NCI-H2107 treated with DMSO at 0.1 percent for 48 hours (cell line): ENCODE results near the gene OTX1.
"Not testable (repeated sequence)": the region's sequence is repeated elsewhere in the genome, so short reads cannot be mapped to it uniquely, and the experiment has no call there.

ENCODE experiments used
- DNase-seq: peaks from one replicate; lab custom pipeline; 2025; ENCODE audit not compliant: unreplicated experiment; lab: John Stamatoyannopoulos, UW

OTX1 gene

GRCh38 chr2:63058921-63059792 is 8.5 kb downstream of the OTX1 start:
- DNase-seq, result no peak

GRCh38 chr2:63059793-63060471 is 9.3 kb downstream of the OTX1 start:
- no peak for DNase-seq

- DNase-seq, result no peak
These were observed 9.9 kb downstream of the OTX1 start for GRCh38 chr2:63060472-63060991.

GRCh38 chr2:63064197-63064596 is 13.6 kb downstream of the OTX1 start:
- DNase-seq, result no peak

- no peak for DNase-seq
These were observed 14.0 kb downstream of the OTX1 start for GRCh38 chr2:63064661-63065060.

GRCh38 chr2:63066265-63066664 is 15.6 kb downstream of the OTX1 start:
- DNase-seq, result no peak

- DNase-seq, result no peak
These were observed 16.2 kb downstream of the OTX1 start for GRCh38 chr2:63066838-63067237.

- no peak for DNase-seq
These were observed 21.0 kb downstream of the OTX1 start for GRCh38 chr2:63071664-63072063.

- no peak for DNase-seq
These were observed 23.4 kb downstream of the OTX1 start for GRCh38 chr2:63073994-63074393.

GRCh38 chr2:63074399-63074798 is 23.8 kb downstream of the OTX1 start:
- not testable (repeated sequence) for DNase-seq

- no peak for DNase-seq
These were observed 28.4 kb downstream of the OTX1 start for GRCh38 chr2:63078852-63079606.

GRCh38 chr2:63081404-63081803 is 30.8 kb downstream of the OTX1 start:
- DNase-seq, result no peak

GRCh38 chr2:63086687-63087086 is 36.1 kb downstream of the OTX1 start:
- DNase-seq, result no peak

- no peak for DNase-seq
These were observed 41.8 kb downstream of the OTX1 start for GRCh38 chr2:63092401-63092800.

- DNase-seq, result no peak
These were observed 42.2 kb downstream of the OTX1 start for GRCh38 chr2:63092857-63093256.

GRCh38 chr2:63093502-63093901 is 42.9 kb downstream of the OTX1 start:
- no peak for DNase-seq

- no peak for DNase-seq
These were observed 45.9 kb downstream of the OTX1 start for GRCh38 chr2:63096491-63096890.

- no peak for DNase-seq
These were observed 48.4 kb downstream of the OTX1 start for GRCh38 chr2:63099032-63099431.

GRCh38 chr2:63101954-63102353 is 51.3 kb downstream of the OTX1 start:
- DNase-seq, result no peak

GRCh38 chr2:63104482-63104881 is 53.9 kb downstream of the OTX1 start:
- no peak for DNase-seq
